A549 (cell line): ENCODE results near the gene ALOX12. TPM values are rescaled to one million over a fixed set of nuclear protein-coding genes. Genes with fewer than 3 reads are reported as not detected.

ENCODE experiments used
- polyA plus RNA-seq, 4 experiments: library from polyadenylated mRNA; depleted of rRNA in 3 of 4; stranded (reverse); fragments of >200 nt; fragmentation: RNase III in 1 of 4; extraction: RNeasy Plus Mini Kit Qiagen cat#74134 plus additional on column Dnase treatment in 1 of 4; gene quantifications; 2 replicates in 3 of 4; 3 replicates in 1 of 4; pipeline ENCODE4 v1.2.3, GENCODE V29; 2011 to 2017
- small RNA-seq, 6 experiments: library from RNA; depleted of rRNA; stranded (forward); fragments of <200 nt; gene quantifications; one replicate each; pipeline ENCODE3, GENCODE V24; 2012

ALOX12 gene
- polyA plus RNA-seq, 2 of the 4 experiments (the other 2 are of a cell fraction) = not detected

Small RNAs within 50 kb of the gene (small RNA-seq; reads per million reads assigned to genes)
- gene AC120057.1 = 0 reads per million in 6 experiments

Other genes with a start within 250 kb of the ALOX12 start
- gene XAF1, start 240.0 kb upstream of the ALOX12 start, polyA plus RNA-seq (2011; rRNA removed) = not detected in 2 replicates
- not detected in 3 replicates for gene XAF1, start 240.0 kb upstream of the ALOX12 start, polyA plus RNA-seq (2017; fragmentation: RNase III; extraction: RNeasy Plus Mini Kit Qiagen cat#74134 plus additional on column Dnase treatment)
- not detected in 2 replicates for gene FBXO39, start 219.8 kb upstream of the ALOX12 start, polyA plus RNA-seq (2011; rRNA removed)
- not detected in 3 replicates for gene FBXO39, start 219.8 kb upstream of the ALOX12 start, polyA plus RNA-seq (2017; fragmentation: RNase III; extraction: RNeasy Plus Mini Kit Qiagen cat#74134 plus additional on column Dnase treatment)
- not detected in 2 replicates for gene TEKT1, start 164.3 kb upstream of the ALOX12 start, polyA plus RNA-seq (2011; rRNA removed)
- gene TEKT1, start 164.3 kb upstream of the ALOX12 start, polyA plus RNA-seq (2017; fragmentation: RNase III; extraction: RNeasy Plus Mini Kit Qiagen cat#74134 plus additional on column Dnase treatment) = not detected in 3 replicates
- gene RNASEK, start 16.6 kb downstream of the ALOX12 start, polyA plus RNA-seq (2011; rRNA removed) = 185 and 210 TPM in 2 replicates
- 388 to 426 TPM (median 424 TPM) in 3 replicates for gene RNASEK, start 16.6 kb downstream of the ALOX12 start, polyA plus RNA-seq (2017; fragmentation: RNase III; extraction: RNeasy Plus Mini Kit Qiagen cat#74134 plus additional on column Dnase treatment)
- 0.16 TPM in 1 of 2 replicates, not detected in the other for gene BCL6B, start 27.0 kb downstream of the ALOX12 start, polyA plus RNA-seq (2011; rRNA removed)
- gene BCL6B, start 27.0 kb downstream of the ALOX12 start, polyA plus RNA-seq (2017; fragmentation: RNase III; extraction: RNeasy Plus Mini Kit Qiagen cat#74134 plus additional on column Dnase treatment) = 0.03 to 0.04 TPM in 2 of 3 replicates, not detected in the other
- gene SLC16A13, start 40.0 kb downstream of the ALOX12 start, polyA plus RNA-seq (2011; rRNA removed) = 6.2 and 8.0 TPM in 2 replicates
- gene SLC16A13, start 40.0 kb downstream of the ALOX12 start, polyA plus RNA-seq (2017; fragmentation: RNase III; extraction: RNeasy Plus Mini Kit Qiagen cat#74134 plus additional on column Dnase treatment) = 6.2 to 10.9 TPM (median 10.4 TPM) in 3 replicates
- gene SLC16A11, start 48.0 kb downstream of the ALOX12 start, polyA plus RNA-seq (2011; rRNA removed) = not detected in 2 replicates
- gene SLC16A11, start 48.0 kb downstream of the ALOX12 start, polyA plus RNA-seq (2017; fragmentation: RNase III; extraction: RNeasy Plus Mini Kit Qiagen cat#74134 plus additional on column Dnase treatment) = not detected in 3 replicates
- not detected in 2 replicates for gene CLEC10A, start 84.2 kb downstream of the ALOX12 start, polyA plus RNA-seq (2011; rRNA removed)
- not detected in 3 replicates for gene CLEC10A, start 84.2 kb downstream of the ALOX12 start, polyA plus RNA-seq (2017; fragmentation: RNase III; extraction: RNeasy Plus Mini Kit Qiagen cat#74134 plus additional on column Dnase treatment)
- gene ASGR2, start 118.8 kb downstream of the ALOX12 start, polyA plus RNA-seq (2011; rRNA removed) = 0.25 and 0.34 TPM in 2 replicates
- gene ASGR2, start 118.8 kb downstream of the ALOX12 start, polyA plus RNA-seq (2017; fragmentation: RNase III; extraction: RNeasy Plus Mini Kit Qiagen cat#74134 plus additional on column Dnase treatment) = 0.06 TPM in 1 of 3 replicates, not detected in the others
- gene ASGR1, start 183.3 kb downstream of the ALOX12 start, polyA plus RNA-seq (2011; rRNA removed) = 2.6 and 3.4 TPM in 2 replicates
- 1.0 to 1.6 TPM (median 1.6 TPM) in 3 replicates for gene ASGR1, start 183.3 kb downstream of the ALOX12 start, polyA plus RNA-seq (2017; fragmentation: RNase III; extraction: RNeasy Plus Mini Kit Qiagen cat#74134 plus additional on column Dnase treatment)
- 8.3 and 9.2 TPM in 2 replicates for gene DLG4, start 223.8 kb downstream of the ALOX12 start, polyA plus RNA-seq (2011; rRNA removed)
- gene DLG4, start 223.8 kb downstream of the ALOX12 start, polyA plus RNA-seq (2017; fragmentation: RNase III; extraction: RNeasy Plus Mini Kit Qiagen cat#74134 plus additional on column Dnase treatment) = 16.1 to 22.6 TPM (median 21.3 TPM) in 3 replicates
- gene ACADVL, start 223.9 kb downstream of the ALOX12 start, polyA plus RNA-seq (2011; rRNA removed) = 238 and 288 TPM in 2 replicates
- gene ACADVL, start 223.9 kb downstream of the ALOX12 start, polyA plus RNA-seq (2017; fragmentation: RNase III; extraction: RNeasy Plus Mini Kit Qiagen cat#74134 plus additional on column Dnase treatment) = 392 to 429 TPM (median 425 TPM) in 3 replicates
- 5.7 and 9.6 TPM in 2 replicates for gene DVL2, start 238.5 kb downstream of the ALOX12 start, polyA plus RNA-seq (2011; rRNA removed)
- 30.7 to 40.4 TPM (median 37.7 TPM) in 3 replicates for gene DVL2, start 238.5 kb downstream of the ALOX12 start, polyA plus RNA-seq (2017; fragmentation: RNase III; extraction: RNeasy Plus Mini Kit Qiagen cat#74134 plus additional on column Dnase treatment)
- gene PHF23, start 243.4 kb downstream of the ALOX12 start, polyA plus RNA-seq (2011; rRNA removed) = 52.1 and 61.2 TPM in 2 replicates
- 70.9 to 80.2 TPM (median 79.1 TPM) in 3 replicates for gene PHF23, start 243.4 kb downstream of the ALOX12 start, polyA plus RNA-seq (2017; fragmentation: RNase III; extraction: RNeasy Plus Mini Kit Qiagen cat#74134 plus additional on column Dnase treatment)
- 399 and 502 TPM in 2 replicates for gene GABARAP, start 246.4 kb downstream of the ALOX12 start, polyA plus RNA-seq (2011; rRNA removed)
- 431 to 510 TPM (median 504 TPM) in 3 replicates for gene GABARAP, start 246.4 kb downstream of the ALOX12 start, polyA plus RNA-seq (2017; fragmentation: RNase III; extraction: RNeasy Plus Mini Kit Qiagen cat#74134 plus additional on column Dnase treatment)